Measurements from ENCODE around the gene CEP350.
"Not testable (repeated sequence)": the region's sequence is repeated elsewhere in the genome, so short reads cannot be mapped to it uniquely, and the experiment has no call there.

CEP350 gene

GRCh38 chr1:179996099-179996498 is 41.5 kb downstream of the CEP350 start:
- DNase-seq, result no peak

- DNase-seq, result no peak
Measured at GRCh38 chr1:180000575-180000974, 46.0 kb downstream of the CEP350 start.

- DNase-seq, result no peak
Measured at GRCh38 chr1:180002437-180002836, 47.8 kb downstream of the CEP350 start.

GRCh38 chr1:180003026-180003695 is 48.6 kb downstream of the CEP350 start:
- no peak for DNase-seq

GRCh38 chr1:180006762-180007161 is 52.2 kb downstream of the CEP350 start:
- not testable (repeated sequence) for DNase-seq

- no peak for DNase-seq
Measured at GRCh38 chr1:180020017-180020416, 65.4 kb downstream of the CEP350 start.

GRCh38 chr1:180026556-180026955 is 71.9 kb downstream of the CEP350 start:
- no peak for DNase-seq

- DNase-seq, result no peak
Measured at GRCh38 chr1:180027949-180028445, 73.4 kb downstream of the CEP350 start.

- DNase-seq, result no peak
Measured at GRCh38 chr1:180028864-180029263, 74.3 kb downstream of the CEP350 start.

- DNase-seq, result no peak
Measured at GRCh38 chr1:180029524-180030135, 75.0 kb downstream of the CEP350 start.

GRCh38 chr1:180031664-180032063 is 77.1 kb downstream of the CEP350 start:
- no peak for DNase-seq

GRCh38 chr1:180033390-180033789 is 78.8 kb downstream of the CEP350 start:
- DNase-seq, result no peak

GRCh38 chr1:180040034-180040433 is 85.4 kb downstream of the CEP350 start:
- no peak for DNase-seq

GRCh38 chr1:180041582-180041981 is 87.0 kb downstream of the CEP350 start:
- no peak for DNase-seq

- DNase-seq, result no peak
Measured at GRCh38 chr1:180042988-180043622, 88.5 kb downstream of the CEP350 start.

- DNase-seq, result no peak
Measured at GRCh38 chr1:180043785-180044184, 89.2 kb downstream of the CEP350 start.

- DNase-seq, result no peak
Measured at GRCh38 chr1:180046674-180047073, 92.1 kb downstream of the CEP350 start.

GRCh38 chr1:180053594-180054567 is 99.3 kb downstream of the CEP350 start:
- DNase-seq, result no peak

GRCh38 chr1:180057883-180058396 is 103.3 kb downstream of the CEP350 start:
- no peak for DNase-seq

- no peak for DNase-seq
Measured at GRCh38 chr1:180061019-180061418, 106.4 kb downstream of the CEP350 start.

GRCh38 chr1:180062452-180062971 is 107.9 kb downstream of the CEP350 start:
- no peak for DNase-seq

GRCh38 chr1:180065408-180065807 is 110.8 kb downstream of the CEP350 start:
- no peak for DNase-seq

Data from T-helper 9 cell (primary cell).